ENCODE data around the gene PRDM5.

Gene PRDM5

DNA sequence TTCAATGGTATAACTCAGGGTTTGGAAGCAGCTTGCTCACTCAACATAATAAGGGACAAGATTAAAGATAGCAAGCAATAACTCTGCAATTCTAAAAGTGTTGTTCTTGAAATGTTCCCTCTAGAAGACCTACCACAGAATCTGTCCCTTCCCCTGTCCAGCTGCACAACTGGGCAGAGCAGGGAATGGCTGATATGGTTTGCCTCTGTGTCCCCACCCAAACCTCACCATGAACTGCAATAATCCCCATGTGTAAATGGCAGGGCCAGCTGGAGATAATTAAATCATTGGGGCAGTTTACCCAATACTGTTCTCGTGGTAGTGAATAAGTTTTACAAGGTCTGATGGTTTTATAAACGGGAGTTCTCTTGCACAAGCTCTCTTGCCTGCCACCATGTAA is 19.1 kb downstream of the PRDM5 start:
- DNase-seq (ENCODE audit: low read depth) = no peak

DNA sequence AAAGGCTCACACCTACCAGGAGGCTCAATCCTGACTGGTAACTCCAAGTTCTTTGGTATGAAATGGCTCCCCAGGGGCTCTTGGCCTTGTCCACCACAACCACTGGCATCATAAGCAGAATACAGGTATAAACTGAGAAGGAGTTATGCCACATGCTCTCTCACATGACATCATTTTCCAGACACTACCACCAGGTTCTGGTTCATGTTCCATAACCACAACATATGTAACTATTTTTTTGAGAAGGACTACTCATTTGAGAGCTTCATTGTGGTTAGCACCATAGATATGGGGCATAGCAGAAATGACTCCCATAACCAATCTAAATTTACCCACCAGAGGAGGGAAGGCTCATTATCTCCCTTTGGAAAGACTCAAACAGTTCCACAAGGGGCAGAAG is 19.6 kb downstream of the PRDM5 start:
- no peak for DNase-seq (ENCODE audit: low read depth)

DNA sequence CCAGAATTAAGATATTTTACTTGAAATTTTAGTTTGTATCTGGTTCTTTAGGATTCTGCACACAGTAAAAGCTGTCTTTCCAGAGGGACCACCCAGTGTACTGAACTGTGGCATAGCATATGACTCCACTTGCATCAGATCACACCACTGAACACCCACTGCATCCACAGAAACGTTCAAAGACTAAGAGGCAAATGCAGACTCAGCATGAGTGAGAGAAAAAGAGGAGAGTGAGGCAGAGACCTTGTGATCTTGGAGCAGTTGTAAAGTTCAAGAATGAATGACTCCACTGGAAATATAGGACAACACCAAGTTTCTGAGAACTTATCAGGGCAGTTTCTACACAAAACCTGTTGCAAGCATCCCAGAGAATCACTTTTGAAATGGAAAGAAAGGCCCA is 20.8 kb downstream of the PRDM5 start:
- no peak for DNase-seq (ENCODE audit: low read depth)

DNA sequence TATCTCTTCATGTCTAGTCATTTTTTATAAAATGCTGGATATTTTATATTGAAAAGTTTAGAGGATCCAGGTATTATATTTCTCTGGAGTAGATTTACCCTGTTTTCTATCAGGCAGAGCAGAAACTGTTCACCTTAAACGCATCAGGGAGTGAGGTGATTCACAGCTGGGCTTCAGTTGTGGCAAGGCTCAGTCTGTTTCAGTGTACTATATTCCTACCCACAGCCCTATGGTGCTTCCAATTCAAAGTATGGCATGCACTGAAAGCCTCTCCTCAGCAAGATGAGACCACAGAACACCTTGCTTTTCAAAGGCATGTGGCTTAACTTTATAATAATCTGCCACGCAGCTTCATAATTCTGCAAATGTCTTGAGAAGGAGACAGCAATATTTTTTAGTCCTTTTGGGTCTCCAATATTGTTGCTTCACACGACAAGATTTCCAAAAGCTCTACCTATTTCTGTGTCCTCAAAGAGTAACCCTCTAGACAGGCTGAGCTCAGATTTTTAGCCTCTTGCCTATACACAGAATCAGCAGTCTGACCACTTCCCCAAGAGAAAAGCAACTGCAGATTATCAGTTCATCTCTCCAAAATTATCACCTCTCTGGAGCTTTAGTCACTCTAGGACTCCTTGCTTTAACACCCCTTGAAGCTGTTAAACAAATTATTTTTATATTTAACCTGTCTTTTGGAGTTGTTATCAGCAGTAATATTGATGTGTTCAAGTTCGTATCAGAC is 24.4 kb downstream of the PRDM5 start:
- no peak for DNase-seq (ENCODE audit: low read depth)

DNA sequence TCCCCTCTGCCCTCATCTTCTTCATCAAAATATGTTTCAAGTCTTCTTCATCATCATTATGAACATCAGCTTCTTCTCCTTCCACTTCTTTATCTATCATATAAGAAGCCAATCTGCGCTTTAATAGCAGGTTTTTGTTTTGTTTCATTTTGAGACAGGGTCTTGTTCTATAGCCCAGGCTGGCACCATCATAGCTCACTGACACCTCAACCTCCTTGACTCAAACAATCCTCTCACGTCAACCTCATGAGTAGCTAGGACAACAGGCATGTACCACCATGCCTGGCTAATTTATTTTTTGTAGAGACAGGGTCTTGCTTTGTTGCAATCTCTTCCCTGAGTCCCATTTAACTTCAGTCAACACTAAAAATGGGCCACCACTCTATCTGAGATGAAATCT is 27.0 kb downstream of the PRDM5 start:
- DNase-seq (ENCODE audit: low read depth) = no peak

DNA sequence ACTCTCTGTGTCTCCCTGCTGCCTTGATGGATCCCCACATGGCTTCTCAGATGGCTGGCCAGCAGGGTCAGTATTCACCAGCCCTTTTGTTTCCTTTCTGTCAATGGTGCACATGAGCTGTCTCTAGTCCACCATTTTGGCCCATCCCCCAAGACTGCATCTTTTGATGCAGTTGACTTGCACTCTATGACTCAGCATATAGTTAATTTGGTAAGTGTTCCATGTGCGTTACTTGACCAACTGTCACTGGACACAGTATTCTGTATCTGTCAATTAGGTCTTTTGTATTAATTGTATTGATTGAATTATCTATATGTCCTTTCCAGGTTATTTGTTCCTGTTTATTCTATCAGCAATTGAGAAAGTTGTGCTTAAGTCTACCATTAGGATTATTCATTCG is 29.2 kb downstream of the PRDM5 start:
- DNase-seq (ENCODE audit: low read depth) = no peak

DNA sequence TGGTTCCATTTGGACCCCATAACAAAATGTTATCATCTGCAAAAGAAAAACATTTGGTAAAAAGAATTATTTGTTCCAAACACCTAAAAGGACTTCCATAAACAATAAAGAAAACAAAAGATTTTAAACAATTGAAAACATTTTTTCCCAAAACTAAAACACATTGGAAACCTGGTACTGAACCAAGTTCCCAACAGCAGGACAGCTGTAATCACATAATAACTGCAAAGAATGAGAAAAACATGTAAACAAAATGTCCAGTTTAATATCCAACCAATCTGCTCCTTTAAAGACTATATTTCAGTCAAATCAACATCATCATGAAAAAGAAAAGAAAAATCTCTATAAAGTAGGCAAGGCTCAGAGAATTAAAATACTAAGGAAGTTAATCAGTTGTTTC is 36.3 kb downstream of the PRDM5 start:
- DNase-seq (ENCODE audit: low read depth) = no peak

DNA sequence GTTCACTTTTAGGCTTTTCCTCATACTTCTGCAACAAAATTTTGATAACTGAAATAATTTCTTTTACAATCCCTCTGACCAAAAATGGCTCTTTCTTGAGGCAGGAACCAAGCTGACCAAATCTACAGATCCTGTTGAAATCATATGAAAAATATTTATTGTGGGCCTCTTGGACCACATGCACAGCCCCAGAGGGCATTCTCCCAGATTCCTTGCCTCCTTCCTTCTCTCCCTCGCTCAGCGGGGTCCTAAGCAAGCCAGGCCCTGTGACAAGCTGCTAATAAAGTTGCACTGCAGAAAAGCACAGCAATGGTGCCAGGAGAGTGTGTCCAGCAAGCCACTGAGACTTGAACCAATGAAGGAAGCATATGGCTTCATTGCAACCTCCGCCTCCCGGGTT is 40.7 kb downstream of the PRDM5 start:
- no peak for DNase-seq (ENCODE audit: low read depth)

DNA sequence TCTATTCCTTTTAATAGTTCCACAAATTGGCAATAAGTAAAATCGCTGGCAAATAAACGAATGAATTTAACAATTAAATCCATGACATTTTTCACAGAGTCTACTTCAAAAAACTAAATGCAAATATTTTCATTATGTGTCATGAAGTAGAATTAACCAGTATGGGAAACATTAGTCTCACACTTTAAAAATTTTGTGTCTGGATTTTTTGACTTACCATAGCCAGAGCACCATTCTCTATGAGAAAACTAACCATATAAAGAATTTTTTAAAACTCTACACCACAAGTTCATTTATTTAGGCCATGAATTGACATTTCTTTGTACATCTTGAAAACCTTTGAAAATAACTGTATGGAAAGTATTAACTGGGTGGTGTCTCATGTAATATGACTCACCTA is 41.2 kb downstream of the PRDM5 start:
- DNase-seq (ENCODE audit: low read depth) = no peak

DNA sequence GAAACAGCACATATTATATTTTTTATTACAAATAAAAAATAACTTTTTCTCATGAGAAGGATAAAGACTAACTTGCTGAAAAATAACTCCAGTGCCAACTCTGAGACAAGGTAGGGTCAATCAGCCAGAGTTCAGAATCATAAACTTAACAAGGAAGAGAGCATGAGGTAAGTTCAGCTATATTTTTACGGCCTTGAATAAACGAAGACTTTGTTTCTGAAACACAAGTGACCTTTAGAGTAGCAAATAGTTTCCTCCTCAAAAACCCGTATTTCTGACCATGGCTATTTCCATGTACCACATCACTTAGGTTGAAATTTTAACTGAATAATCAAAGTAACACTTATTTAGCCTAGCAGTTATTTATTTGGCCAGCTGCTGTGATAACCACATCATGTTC is 45.5 kb downstream of the PRDM5 start:
- no peak for DNase-seq (ENCODE audit: low read depth)

DNA sequence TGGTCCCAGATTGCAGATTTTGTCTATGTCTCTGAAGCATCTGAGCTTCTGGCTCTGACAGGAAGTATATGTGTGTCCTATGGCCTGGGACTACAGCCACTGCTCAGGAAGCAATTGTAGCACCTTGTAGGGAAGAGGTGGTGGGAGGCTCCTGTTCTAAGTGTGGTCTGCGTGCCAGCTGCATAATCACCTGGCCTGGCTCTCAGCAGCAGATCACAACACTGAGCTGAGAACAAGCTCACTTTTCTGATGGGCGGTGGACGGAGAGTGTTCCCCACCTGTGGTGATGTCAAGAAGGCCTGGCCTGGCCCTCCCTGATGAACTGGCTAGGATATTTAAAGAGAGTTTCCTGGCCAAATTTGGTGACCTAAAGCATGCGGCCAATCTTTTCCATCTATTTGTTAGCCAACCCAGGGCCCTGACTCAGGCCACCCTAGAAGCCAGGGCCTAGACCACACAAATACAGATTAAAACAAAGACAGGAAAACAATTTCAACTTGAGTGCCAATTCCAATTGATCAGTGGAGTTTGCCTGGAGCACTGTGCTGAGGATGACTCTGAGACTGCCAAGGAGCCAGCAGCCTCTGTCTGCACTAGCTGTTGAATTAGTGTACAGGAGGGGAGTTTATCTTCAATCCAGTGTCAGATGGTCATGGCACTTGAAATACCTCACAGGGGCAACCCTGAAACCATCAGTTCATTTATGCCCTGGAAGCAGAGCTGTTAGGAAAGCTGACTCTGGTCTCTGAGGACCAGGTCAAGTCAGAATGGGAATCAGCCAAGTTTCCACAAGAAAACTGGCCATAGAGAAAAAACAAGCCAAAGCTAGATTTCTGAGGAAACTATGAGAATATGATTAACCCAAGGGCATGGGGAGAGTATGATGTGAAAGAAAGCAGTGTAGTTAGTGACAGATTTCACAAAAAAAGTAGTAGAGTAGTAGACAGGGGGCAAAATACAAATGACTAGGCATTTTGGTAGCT is 47.4 kb downstream of the PRDM5 start:
- DNase-seq (ENCODE audit: low read depth) = no peak

DNA sequence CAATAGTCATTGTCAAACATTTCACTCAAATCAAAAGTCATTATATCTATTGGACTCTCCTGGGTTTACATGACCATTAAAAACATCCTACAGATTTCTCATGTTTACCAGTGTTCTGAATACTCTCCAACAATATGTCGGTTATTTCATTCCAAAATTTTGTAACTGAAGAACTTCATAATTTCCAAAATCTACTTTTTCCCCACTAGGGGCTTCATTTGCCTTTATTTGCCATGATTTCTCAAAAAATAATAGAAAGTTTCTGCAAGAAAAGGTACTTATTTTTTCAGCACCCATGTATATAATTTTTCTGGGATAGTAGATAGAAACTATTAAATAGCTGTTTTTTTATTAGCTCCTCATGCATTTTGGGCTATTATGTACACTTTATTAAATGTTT is 49.0 kb downstream of the PRDM5 start:
- no peak for DNase-seq (ENCODE audit: low read depth)

DNA sequence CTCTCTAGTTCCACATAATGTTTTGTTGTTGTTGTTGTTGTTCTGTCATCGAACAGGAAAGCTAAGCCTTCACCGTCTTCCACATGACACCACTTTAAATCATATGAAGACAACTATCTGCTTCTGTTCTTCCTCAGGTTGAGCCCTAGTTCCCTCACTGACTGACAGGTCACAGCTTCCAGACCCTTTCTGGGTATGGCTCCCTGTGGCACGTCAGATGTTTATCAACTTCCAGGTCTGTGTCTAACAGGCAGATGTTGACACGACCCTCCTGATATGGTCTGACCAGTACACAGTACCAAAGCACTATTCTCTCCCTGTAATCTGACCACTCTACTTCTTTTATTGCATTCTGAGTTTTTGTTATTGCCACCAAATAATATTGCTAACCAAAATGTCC is 51.4 kb downstream of the PRDM5 start:
- DNase-seq (ENCODE audit: low read depth) = no peak

DNA sequence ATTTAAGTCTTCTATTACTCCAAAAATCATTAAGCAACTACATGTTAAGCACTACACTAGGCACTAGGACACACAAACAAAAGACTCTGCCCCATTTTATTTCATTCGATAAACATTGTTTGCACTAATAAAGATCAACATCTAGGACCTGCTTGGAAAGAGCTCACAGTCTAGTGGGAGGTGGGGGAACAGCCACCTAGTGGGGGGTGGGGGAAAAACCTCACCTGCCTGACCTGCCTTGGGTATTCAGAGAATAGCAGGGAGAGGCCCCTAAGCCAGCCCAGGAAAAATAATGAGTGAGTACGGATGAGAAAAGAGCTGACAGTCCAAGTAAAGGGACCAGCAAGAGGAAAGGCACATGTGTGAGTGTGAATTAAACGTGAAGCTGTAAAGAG is 52.2 kb downstream of the PRDM5 start:
- DNase-seq (ENCODE audit: low read depth) = no peak

DNA sequence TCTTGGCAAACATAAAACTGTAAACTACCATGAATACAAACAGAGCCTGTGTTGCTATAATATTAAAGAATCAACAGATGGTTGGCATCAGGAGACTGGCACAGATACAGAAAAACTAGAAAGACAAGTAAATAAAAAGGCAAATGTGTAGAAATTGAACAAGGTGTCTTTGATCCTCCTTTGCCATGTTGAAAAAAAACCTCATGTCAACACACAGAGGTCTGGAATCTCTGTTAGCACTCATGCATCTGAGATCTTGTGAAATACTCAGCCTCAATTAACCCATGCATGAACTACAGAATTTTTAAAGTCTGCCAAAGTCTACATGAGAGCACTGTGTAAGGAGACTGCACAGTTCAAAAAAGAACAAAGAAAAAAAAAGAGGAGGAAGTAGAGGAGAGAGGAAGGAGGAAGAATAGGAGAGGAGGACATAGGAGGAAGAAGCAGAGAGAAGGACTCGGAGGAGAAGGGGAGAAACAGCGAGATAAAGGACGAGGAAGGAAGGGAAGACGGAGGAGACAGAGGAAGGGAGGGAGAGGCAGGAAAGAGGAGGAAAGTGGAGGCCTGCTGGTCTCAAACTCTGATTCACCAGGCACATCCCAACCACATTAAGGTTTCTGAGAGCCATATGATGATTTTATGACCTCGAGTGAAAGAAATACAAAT is 52.8 kb downstream of the PRDM5 start:
- no peak for DNase-seq (ENCODE audit: low read depth)

DNA sequence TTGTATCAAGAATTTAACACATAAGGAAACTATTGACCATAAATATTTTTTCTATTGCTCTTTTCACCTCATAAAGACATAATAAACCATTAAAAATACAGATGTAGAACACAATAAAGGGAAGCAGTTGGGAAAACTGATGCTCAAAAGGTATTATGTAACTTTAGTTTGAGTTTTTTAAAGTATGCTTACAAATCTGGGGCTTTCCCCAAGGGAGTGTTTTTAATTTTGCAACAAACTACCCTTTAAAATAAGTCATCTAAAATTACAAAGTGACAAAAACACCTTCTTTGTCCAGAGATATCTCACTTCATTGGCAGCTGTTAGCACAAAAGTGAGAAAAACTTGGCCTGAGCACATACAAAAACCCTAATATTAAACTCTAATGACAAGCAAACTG is 55.0 kb downstream of the PRDM5 start:
- DNase-seq (ENCODE audit: low read depth) = no peak

DNA sequence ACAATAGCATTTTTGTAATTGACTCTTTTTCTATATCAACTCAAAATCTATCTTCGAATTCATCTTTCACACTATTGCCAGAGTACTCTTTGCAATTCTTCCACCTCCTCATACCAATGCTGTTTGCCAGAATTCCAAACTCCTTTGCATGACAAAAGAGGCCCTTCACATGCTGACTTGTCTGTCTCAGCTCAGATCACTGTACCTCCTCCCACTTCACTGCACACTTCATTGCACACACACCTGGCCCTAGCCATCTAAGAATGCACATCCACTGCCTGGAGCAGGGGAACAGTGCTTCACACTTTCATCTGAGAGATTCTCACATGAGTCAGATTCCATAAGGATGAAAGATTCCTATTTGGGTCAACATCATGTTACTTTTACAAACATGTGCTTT is 56.5 kb downstream of the PRDM5 start:
- no peak for DNase-seq (ENCODE audit: low read depth)

DNA sequence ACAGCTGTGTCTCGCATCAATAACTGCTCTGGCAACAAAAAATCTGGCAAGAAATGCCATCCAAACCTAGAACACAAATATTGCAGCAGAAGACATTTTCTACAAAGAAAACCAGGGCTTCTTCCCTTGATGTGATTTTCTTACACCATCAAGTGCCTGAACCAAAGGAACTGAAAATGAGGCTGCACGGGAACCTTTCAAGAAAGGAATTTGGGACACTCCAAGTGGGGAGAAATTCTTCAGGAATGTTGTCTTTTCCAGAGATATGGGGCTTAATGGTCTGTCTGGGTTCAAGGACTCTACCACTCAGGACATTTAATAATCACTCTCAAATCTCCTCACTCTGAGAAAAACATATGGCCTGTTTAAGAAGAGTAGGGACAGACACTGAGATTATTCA is 57.6 kb downstream of the PRDM5 start:
- DNase-seq (ENCODE audit: low read depth) = no peak

DNA sequence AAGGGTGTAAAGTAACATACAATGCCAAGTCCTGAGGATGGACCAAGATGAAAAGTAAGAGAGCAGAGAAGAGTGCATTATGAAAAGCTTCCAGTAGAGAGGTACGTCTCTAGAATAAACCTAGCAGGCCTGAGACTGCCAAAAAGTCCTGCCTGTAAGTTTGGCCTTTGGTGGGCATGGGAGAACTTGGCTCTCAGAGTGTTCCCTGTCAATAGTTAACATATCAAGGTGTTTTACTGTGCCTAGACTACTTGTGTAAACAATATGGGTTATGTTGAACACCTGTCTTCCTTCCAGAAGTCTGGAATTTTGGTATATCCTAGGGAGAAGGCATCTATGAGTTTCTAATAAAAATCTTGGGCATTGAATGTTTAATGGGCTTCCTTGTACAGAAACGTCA is 60.1 kb downstream of the PRDM5 start:
- no peak for DNase-seq (ENCODE audit: low read depth)

DNA sequence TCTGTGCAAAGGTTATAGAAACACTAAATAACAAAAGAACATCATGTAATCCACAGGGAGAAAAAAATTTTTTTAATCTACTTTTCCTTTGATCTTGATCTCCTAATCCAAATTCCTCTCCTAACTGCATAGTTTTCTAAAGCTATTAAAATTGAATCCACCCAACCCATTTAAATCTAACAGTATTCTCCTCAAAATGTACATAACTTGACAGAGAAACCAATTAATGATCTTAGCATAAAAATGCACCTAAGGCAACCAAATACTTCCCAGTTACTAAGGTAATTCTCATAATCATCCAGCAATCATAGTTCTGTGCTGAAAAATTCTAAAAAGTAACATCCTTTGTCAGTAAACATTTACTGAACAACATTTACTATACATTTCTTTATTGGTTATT is 60.7 kb downstream of the PRDM5 start:
- DNase-seq (ENCODE audit: low read depth) = no peak

DNA sequence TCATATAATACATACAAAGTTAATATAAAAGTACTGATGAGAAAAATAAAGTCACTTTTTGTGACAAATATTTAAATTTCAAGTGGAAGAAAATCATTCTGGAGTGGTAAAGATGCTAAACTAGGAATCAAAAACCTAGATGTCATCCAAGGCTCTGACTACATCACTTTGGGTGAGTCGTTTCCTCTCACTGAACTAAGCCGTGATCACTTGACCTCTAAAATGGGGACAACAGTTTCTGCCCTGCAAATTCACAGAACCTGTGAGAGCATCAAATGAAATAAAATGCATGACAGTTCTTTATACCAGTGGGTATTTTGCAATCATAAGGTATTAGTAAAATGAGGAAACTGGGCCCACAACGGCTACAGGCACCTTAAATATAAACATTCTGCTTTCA is 63.8 kb downstream of the PRDM5 start:
- no peak for DNase-seq (ENCODE audit: low read depth)

DNA sequence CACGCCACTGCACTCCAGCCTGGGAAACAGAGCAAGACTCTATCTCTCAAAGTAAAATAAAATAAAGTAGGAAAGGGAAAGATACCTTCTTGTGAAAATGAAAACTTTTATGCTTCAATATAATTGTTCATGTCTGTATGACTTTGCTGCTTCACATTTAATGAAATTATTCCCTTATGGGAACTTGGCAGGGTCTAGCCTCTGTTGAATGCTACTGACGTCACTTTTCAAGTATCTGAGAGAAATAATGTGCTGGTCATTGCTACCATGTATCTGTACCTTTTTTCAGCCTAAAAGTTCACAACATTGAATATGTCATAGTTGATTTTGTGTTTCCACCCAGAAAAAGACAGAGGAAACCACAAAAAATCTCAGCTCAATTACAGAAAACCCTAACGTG is 65.2 kb downstream of the PRDM5 start:
- DNase-seq (ENCODE audit: low read depth) = no peak

DNA sequence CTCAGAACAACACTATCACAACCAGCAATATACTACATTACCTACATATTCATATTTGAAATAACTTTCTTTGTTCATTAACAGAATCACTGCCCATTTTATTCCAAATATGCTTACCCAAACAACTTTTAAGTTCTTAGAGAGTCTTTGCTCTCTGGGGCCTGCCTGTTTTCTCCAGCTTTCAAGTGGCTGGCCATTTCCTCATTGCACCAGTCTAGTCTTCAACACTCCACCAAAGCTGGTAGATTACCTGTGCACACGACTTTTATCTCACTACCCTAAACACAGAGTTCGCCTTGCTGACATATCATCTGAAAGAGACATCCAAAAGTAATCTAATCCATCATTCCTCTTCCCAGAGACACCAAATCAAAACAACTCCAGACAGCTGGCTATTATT is 66.2 kb downstream of the PRDM5 start:
- no peak for DNase-seq (ENCODE audit: low read depth)

All from activated T-cell treated with anti-CD3 and anti-CD28 coated beads for 1 hour (primary cell).